ENCODE data around the gene KCNH2.

KCNH2 gene

GRCh38 chr7:150950496-150951180 is 27.5 kb downstream of the KCNH2 start:
- FAIRE-seq, result no peak
- DNase-seq (ENCODE audit: insufficient read length, low spot score), result no peak

GRCh38 chr7:150949971-150950491 is 28.1 kb downstream of the KCNH2 start:
- no peak for FAIRE-seq
- no peak for DNase-seq (ENCODE audit: insufficient read length, low spot score)

GRCh38 chr7:150949564-150949963 is 28.6 kb downstream of the KCNH2 start:
- no peak for FAIRE-seq
- no peak for DNase-seq (ENCODE audit: insufficient read length, low spot score)

- FAIRE-seq, result no peak
Observed at GRCh38 chr7:150948791-150949251, 29.3 kb downstream of the KCNH2 start.

GRCh38 chr7:150947761-150948651 is 30.1 kb downstream of the KCNH2 start:
- no peak for FAIRE-seq

More at GRCh38 chr7:150948791-150949251, 29.3 kb downstream of the KCNH2 start:
- DNase-seq (ENCODE audit: insufficient read length, low spot score), result no peak

GRCh38 chr7:150947241-150947745 is 30.8 kb downstream of the KCNH2 start:
- DNase-seq (ENCODE audit: insufficient read length, low spot score) (no peak), FAIRE-seq (no peak)

More at GRCh38 chr7:150947761-150948651, 30.1 kb downstream of the KCNH2 start:
- no peak for DNase-seq (ENCODE audit: insufficient read length, low spot score)

GRCh38 chr7:150946421-150947240 is 31.5 kb downstream of the KCNH2 start:
- no peak for FAIRE-seq
- DNase-seq (ENCODE audit: insufficient read length, low spot score), result no peak

- no peak for FAIRE-seq
- no peak for DNase-seq (ENCODE audit: insufficient read length, low spot score)
Observed at GRCh38 chr7:150945853-150946420, 32.2 kb downstream of the KCNH2 start.

GRCh38 chr7:150945171-150945852 is 32.8 kb downstream of the KCNH2 start:
- no peak for FAIRE-seq
- no peak for DNase-seq (ENCODE audit: insufficient read length, low spot score)

GRCh38 chr7:150944066-150945042 is 33.8 kb downstream of the KCNH2 start:
- FAIRE-seq (no peak), DNase-seq (ENCODE audit: insufficient read length, low spot score) (no peak)

GRCh38 chr7:150943453-150943814 is 34.7 kb downstream of the KCNH2 start:
- DNase-seq (ENCODE audit: insufficient read length, low spot score), result no peak
- no peak for FAIRE-seq

GRCh38 chr7:150942591-150943452 is 35.3 kb downstream of the KCNH2 start:
- DNase-seq (ENCODE audit: insufficient read length, low spot score) (no peak), FAIRE-seq (no peak)

GRCh38 chr7:150942001-150942590 is 36.0 kb downstream of the KCNH2 start:
- DNase-seq (ENCODE audit: insufficient read length, low spot score) (no peak), FAIRE-seq (peak; percentile 14)

GRCh38 chr7:150941351-150942000 is 36.6 kb downstream of the KCNH2 start:
- FAIRE-seq, result no peak

GRCh38 chr7:150940431-150941102 is 37.6 kb downstream of the KCNH2 start:
- no peak for DNase-seq (ENCODE audit: insufficient read length, low spot score)
- FAIRE-seq, result no peak

More at GRCh38 chr7:150941351-150942000, 36.6 kb downstream of the KCNH2 start:
- DNase-seq (ENCODE audit: insufficient read length, low spot score), result no peak

GRCh38 chr7:150939466-150939865 is 38.7 kb downstream of the KCNH2 start:
- DNase-seq (ENCODE audit: insufficient read length, low spot score) (no peak), FAIRE-seq (no peak)

All from GM19239 (cell line).